ENCODE data around the gene MFRP.

The MFRP gene

DNA sequence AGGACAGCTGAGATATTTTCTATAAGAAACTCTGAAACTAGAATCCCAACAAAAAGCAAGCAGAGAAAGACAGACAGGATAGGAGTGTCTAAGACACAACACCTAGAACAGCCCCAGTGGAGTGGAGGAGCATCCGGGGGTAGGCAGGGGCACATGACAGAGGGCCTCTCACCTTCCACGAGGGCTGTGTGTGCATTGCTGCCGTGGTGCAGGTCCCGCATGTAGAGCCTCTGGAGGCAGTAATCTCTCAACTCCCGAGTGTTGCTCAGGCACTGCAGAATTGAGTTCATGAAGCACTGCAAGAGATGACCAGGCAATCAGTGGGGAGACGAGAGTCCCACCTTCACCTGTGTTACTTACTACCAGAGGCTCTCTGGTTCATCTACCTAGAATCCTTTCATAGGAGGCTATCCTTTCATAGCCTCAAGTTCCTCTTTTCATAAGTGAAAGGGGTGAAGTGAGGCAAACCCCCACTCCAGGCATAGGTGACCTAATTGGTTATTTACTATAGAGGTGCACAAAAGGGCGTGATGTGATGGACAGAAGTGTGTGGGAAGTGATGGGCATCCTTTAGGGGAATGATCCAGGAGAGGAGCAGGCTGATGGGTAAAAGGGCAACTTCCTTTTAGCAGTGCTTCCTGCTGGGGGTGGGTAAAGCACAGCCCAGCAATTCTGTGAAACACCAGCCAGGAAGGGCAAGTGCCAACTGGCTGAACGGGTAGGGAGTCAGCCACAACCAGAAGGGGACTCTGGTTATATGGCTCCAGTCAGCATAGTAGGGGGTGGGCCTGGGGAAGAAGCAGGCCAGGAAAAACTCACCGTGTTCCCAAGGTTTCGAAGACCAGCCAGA is 13.1 kb upstream of the MFRP start:
- no peak for DNase-seq (ENCODE audit: low read depth in 2 of 2)

DNA sequence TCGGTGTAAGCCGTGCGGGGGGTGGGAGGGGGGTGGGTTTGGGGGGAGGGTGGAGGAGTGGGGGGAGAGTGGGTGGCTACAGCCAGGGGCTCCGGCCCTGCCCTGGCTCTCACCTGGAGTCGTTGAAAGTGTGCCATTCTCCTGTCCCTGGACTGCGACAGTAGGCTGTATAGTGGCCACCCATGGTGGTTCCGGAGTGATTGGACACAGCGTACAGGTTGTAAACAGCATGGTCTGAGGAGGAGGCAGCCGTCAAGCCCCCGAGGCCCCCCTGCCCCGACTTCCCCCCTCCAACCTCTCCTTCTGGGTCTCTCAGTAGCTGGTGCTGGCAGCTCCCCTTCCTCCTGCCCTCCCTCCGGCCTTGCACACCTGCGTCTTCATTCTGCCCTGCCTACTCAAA is 10.6 kb upstream of the MFRP start:
- no peak for DNase-seq (ENCODE audit: low read depth in 2 of 2)

DNA sequence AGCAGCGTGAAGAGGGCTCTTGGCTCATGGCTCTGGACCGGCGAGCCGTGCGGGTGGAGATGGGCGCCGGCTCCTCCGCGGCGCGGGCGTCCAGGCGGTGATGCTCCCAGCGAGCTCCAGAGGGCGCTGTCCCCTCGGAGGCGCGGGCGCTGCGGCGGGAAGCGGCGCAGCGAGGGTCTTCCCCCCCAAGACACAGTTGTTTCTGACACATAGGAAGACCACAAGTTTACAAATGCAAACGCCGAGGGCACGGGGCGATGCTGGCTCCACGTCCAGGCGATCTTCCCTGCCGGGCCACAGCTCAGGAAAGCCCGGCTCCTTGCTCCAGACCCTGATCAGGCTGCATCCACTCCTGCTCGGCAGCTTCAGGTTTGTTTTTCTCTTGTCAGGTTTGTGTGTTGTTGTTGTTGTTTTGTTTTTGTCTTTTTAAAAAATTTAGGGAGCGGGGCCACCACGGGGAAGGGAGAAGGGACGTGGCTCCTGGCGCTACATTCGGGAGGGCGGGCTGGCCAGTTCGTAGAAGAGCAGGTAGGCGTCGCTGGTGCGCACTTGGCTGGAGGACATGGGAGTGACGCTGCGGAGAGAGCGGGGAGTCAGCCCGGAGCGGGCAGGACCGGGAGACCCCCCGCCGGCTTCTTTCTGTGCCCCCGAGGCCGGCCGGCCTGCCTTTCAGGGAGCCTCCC is 10.0 kb upstream of the MFRP start:
- peak; percentile 66 to 70 for DNase-seq (ENCODE audit: low read depth in 2 of 2)

DNA sequence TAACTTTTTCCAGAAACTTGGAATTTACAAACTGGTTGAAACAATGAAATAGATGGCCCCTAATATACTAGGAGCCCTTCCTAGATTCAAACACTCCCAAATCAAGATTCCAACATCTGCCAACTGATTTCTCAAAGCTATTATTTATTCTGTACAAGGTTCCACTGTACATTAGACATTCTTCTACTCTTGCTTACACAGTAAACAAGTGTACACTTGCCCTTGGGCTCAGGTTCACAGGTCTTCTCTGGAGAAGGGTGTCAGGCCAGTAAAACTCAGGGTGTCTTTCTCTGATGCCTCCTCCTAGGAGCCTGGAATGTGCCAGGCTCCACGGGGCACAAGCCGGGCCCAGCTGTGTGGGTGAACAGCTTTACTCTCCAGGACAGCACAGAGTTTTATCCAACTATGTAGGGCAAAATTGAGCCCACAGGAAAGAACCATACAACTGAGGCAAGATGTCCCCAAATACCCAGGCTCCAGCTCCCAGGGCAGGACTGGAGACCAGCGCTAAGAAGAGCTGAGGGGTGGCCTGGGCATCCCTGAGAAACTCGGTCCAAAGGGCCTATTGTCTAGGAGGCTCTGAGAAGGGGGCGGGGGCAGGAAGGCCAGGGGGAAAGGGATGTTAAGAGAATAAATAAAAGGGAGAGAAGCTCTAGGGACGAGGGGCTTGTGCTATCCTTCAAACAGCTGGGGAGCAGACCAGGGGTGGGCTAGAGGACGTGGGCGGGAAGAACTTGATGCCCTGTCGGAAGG is 8.8 kb upstream of the MFRP start:
- no peak for DNase-seq (ENCODE audit: low read depth in 2 of 2)

DNA sequence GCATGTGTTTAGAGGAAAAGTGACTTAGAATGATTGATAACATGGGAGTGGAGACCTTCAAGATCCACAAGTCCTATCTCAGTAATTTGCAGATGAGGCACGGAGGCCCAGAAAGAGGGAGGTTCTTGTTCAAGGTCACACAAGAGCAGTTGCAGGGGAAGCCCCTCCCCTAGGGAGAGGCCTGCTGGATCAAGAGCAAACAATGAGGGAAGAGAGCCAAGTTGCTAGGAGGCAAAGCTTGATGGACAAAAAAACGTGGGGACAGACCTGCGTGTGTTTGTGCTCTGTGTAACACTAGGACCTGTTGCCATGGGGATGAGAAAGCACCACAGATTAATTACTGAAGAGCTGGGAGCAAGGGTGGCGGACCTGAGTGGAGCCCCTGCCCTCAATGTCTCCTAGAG is 6.4 kb upstream of the MFRP start:
- no peak for DNase-seq (ENCODE audit: low read depth in 2 of 2)

- DNase-seq (ENCODE audit: low read depth in 2 of 2), result no peak
Measured at GRCh38 chr11:119351232-119351631, 4.7 kb upstream of the MFRP start.

DNA sequence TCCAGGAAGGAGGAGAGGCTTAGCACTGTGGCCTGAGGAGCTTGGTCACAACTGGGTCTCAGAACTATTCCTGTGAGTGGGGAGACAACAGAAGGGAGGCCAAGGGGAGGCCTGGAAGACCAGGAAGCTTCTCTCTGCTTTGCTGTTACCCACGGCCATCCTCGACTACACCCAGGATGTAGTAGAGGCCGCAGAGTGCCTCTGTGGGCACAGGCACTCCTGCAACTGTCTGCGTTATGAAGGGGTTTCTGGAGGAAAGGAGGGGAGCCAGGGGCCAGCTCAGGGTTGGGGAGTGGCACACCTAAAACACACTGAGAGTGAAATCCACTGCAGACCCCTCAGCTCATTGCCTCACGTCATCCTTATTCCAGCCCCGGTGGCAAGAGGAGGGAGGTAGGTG is 3.8 kb upstream of the MFRP start:
- no peak for DNase-seq (ENCODE audit: low read depth in 2 of 2)

DNA sequence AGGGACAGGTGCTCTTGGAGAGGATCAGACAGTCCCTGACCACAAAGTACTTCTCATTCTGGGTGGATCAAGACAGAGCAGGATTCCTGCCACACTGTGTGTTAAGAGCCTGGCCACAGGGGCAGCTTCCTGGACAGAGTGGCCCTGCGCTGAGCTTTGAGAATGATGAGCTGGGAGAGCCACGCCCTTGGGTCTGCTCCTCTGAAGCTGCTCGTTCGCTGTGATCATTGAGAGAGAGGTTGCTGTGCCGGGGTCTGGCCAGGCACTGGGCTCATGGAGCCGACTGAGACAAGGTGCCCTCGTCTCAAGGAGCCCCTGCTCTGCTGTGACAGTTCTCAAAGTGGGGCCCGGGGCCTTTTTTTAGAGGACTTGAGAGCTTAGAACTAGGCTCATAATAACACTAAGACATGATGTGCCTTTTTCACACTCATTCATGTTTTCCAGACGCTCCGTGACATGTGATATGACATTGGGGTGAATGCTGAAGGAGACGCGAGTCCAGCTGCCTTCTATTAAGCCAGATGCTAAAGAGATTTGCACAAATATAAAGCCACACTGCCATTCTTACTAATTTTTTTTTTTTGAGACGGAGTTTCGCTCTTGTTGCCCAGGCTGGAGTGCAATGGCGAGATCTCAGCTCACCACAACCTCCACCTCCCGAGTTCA is 1.6 kb upstream of the MFRP start:
- no peak for DNase-seq (ENCODE audit: low read depth in 2 of 2)

DNA sequence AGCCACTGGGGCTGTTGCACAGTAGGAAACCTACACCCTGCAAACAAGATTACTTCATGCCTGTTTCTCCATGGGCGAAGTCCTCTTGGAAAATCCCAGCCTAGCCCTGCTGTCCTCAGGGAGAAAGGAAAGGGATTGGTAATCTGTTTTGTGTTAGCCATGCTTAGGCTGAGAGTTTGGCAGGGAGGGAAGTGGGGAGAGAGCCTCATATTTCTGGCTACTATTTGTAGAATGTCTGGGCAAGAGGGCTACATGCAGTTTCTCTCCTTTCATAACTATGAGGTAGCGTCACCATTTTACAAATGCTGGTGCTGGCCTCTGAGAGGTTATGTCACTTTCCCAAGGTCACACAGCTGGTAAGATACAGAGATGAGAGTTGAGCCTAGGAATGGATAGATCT is 737 bp upstream of the MFRP start:
- DNase-seq (ENCODE audit: low read depth in 2 of 2), result no peak

GRCh38 chr11:119345685-119346084 is 820 bp downstream of the MFRP start:
- DNase-seq (ENCODE audit: low read depth in 2 of 2), result no peak

DNA sequence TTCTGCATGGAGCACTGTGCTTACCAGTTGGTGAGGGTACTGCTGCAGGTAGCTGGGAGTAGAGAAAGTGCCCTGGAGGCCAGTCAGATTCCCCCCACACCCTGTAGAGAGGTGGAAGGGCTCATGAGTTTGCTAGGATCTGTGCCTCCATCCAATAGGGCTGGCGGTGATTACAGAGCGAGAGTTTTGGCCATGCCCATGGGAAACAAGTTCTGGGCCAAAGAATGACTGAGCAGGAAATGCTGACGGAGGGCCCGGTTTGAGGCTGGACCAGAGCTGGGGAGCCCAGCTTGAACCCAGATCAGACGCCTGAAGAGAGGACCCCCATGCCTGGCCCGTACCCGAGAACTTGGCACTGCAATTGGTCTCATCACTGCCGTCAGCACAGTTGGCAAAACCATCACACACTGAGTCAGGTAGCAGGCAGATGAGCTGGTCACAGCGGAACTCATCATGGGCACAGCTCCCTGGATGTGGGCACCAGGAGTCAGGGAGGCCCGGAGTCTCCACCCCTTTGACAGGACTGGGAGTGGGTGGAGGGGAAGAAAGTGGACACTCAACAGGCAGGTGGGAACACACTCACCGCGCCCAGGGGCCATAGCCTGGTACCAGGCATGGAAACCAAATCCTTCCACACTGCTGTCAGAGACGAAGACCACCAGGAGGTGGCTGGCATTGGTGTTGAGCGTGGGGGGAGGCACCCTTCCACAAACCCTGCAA is 2.1 kb downstream of the MFRP start:
- no peak for DNase-seq (ENCODE audit: low read depth in 2 of 2)

- DNase-seq (ENCODE audit: low read depth in 2 of 2), result no peak
Measured at GRCh38 chr11:119343726-119344125, 2.8 kb downstream of the MFRP start.

GRCh38 chr11:119342362-119343130 is 4.0 kb downstream of the MFRP start:
- no peak for DNase-seq (ENCODE audit: low read depth in 2 of 2)

DNA sequence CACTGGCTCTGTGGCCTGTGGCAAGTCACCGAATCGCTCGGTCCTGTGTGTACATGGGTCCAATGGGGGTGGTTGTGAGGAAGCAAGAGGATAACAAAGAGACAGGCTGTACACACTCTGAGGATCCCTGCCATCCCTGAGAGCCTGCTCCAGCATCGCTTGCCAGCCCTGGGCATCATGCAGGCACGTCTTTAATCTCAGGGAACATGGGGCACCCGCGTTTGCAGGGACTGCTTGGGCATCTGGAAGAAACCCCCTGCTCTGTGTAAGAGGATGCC is 4.5 kb downstream of the MFRP start:
- no peak for DNase-seq (ENCODE audit: low read depth in 2 of 2)

GRCh38 chr11:119341222-119342022 is 5.1 kb downstream of the MFRP start:
- no peak for DNase-seq (ENCODE audit: low read depth in 2 of 2)

- no peak for DNase-seq (ENCODE audit: low read depth in 2 of 2)
Measured at GRCh38 chr11:119340335-119341221, 5.9 kb downstream of the MFRP start, which contains the start of gene C1QTNF5. Gene C1QTNF5 (minus strand): TSS chr11:119340883. CDS start chr11:119340397, 486 bp downstream.

GRCh38 chr11:119339589-119340334 is 6.7 kb downstream of the MFRP start:
- peak in 1 of 2 donors; percentile 49 for DNase-seq (ENCODE audit: low read depth in 2 of 2)

DNA sequence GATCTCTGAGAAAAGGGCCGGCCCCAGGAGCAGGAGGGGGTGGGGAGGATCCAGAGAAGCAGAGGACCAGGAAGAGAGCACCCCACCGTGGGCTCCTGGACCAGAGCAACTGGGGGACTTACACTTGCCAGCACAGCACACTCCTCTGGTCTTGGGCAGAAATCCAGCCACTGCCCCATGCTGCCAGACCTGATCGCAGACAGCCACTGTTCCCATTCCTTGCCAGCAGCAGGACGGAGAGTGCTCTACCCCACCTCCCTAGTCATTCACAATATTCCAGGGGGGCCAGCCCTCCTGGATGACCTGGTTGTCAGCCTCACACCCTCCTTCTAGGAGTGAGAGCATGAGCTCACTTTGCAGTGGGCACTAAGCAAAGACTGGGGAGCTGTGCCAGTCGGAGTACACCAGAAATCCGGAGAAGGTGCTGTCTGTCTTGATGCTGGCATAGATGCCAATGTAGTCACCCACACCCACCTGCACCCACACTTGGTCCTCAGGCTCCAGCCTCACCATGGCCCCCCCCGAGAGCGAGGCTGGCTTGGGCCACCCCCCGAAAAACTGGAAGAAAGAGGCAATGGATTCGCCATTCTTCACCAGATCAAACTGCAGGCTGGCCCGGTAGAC is 7.4 kb downstream of the MFRP start:
- DNase-seq (ENCODE audit: low read depth in 2 of 2), result no peak
